HEK293 (cell line): ENCODE data around the gene DENND1A.
A peak's percentile ranks its signal among the peaks of the same experiment; 100 is the strongest.

ENCODE experiments used
- FEZF1 ChIP-seq: fragments of 450-650 bp; formaldehyde crosslinking; IDR thresholded peaks from 2 replicates; pipeline ENCODE4 v1.5.1; 2016; ENCODE audit warnings: missing biosample characterization, missing genetic modification characterization
- HOXA7 ChIP-seq: sonication (generic); formaldehyde crosslinking; IDR thresholded peaks from 2 replicates; pipeline ENCODE4 v1.8.1; 2022; ENCODE audit warnings: missing genetic modification reagents, borderline replicate concordance
- HOXD13 ChIP-seq: sonication (generic); formaldehyde crosslinking; IDR thresholded peaks from 2 replicates; pipeline ENCODE4 v1.8.0; 2022; ENCODE audit warnings: missing genetic modification reagents, borderline replicate concordance
- INSM2 ChIP-seq: fragments of 450-650 bp; formaldehyde crosslinking; IDR thresholded peaks from 2 replicates; pipeline ENCODE4 v1.5.1; 2016; ENCODE audit warnings: missing biosample characterization, missing genetic modification characterization
- KLF8 ChIP-seq: fragments of 450-650 bp; formaldehyde crosslinking; IDR thresholded peaks from 2 replicates; pipeline ENCODE4 v1.5.1; 2016; ENCODE audit warnings: missing biosample characterization, missing genetic modification characterization
- SALL2 ChIP-seq: fragments of 450-650 bp; formaldehyde crosslinking; IDR thresholded peaks from 2 replicates; pipeline ENCODE4 v1.5.0; 2017; ENCODE audit warnings: missing biosample characterization, mild to moderate bottlenecking, missing genetic modification characterization, borderline replicate concordance
- SCRT2 ChIP-seq: fragments of 450-650 bp; formaldehyde crosslinking; IDR thresholded peaks from 2 replicates; pipeline ENCODE4 v1.5.1; 2016; ENCODE audit warnings: missing biosample characterization, missing genetic modification characterization
- ZBTB10 ChIP-seq: fragments of 450-650 bp; formaldehyde crosslinking; IDR thresholded peaks from 2 replicates; pipeline ENCODE4 v1.5.1; 2016; ENCODE audit warnings: missing biosample characterization, missing genetic modification characterization
- ZBTB48 ChIP-seq: fragments of 450-650 bp; formaldehyde crosslinking; IDR thresholded peaks from 2 replicates; pipeline ENCODE4 v1.5.1; 2016; ENCODE audit warnings: missing biosample characterization, missing genetic modification characterization
- ZFP41 ChIP-seq: fragments of 450-650 bp; formaldehyde crosslinking; IDR thresholded peaks from 2 replicates; pipeline ENCODE4 v1.5.1; 2016; ENCODE audit warnings: missing biosample characterization, missing genetic modification characterization, borderline replicate concordance
- ZNF10 ChIP-seq: fragments of 450-650 bp; formaldehyde crosslinking; IDR thresholded peaks from 2 replicates; pipeline ENCODE4 v1.5.1; 2017; ENCODE audit warnings: missing biosample characterization, missing genetic modification characterization
- ZNF175 ChIP-seq: fragments of 450-650 bp; formaldehyde crosslinking; IDR thresholded peaks from 2 replicates; pipeline ENCODE4 v1.5.1; 2016; ENCODE audit warnings: missing biosample characterization, missing genetic modification characterization
- ZNF24 ChIP-seq: fragments of 450-650 bp; formaldehyde crosslinking; IDR thresholded peaks from 2 replicates; pipeline ENCODE4 v1.5.1; 2016; ENCODE audit warnings: missing biosample characterization, missing genetic modification characterization
- ZNF449 ChIP-seq: fragments of 450-650 bp; formaldehyde crosslinking; IDR thresholded peaks from 2 replicates; pipeline ENCODE4 v1.5.1; 2017; ENCODE audit warnings: missing biosample characterization, mild to moderate bottlenecking, missing genetic modification characterization, moderate library complexity
- ZNF473 ChIP-seq: fragments of 450-650 bp; formaldehyde crosslinking; IDR thresholded peaks from 2 replicates; pipeline ENCODE4 v1.5.1; 2017; ENCODE audit warnings: missing biosample characterization, missing genetic modification characterization
- ZNF501 ChIP-seq: fragments of 450-650 bp; formaldehyde crosslinking; IDR thresholded peaks from 2 replicates; pipeline ENCODE4 v1.5.1; 2016; ENCODE audit warnings: missing biosample characterization, missing genetic modification characterization
- ZNF521 ChIP-seq: fragments of 450-650 bp; formaldehyde crosslinking; IDR thresholded peaks from 2 replicates; pipeline ENCODE4 v1.5.1; 2017; ENCODE audit warnings: missing biosample characterization, mild to moderate bottlenecking, missing genetic modification characterization
- ZNF555 ChIP-seq: fragments of 450-650 bp; formaldehyde crosslinking; conservative IDR thresholded peaks from 2 replicates; pipeline ENCODE4 v1.5.1; 2017; ENCODE audit warnings: missing biosample characterization, mild to moderate bottlenecking, missing genetic modification characterization, inconsistent platforms
- ZNF596 ChIP-seq: fragments of 450-650 bp; IDR thresholded peaks from 2 replicates; pipeline ENCODE4 v1.5.0; 2018; ENCODE audit warnings: missing biosample characterization, mild to moderate bottlenecking, missing genetic modification characterization, moderate library complexity
- ZNF610 ChIP-seq: fragments of 450-650 bp; formaldehyde crosslinking; IDR thresholded peaks from 2 replicates; pipeline ENCODE4 v1.5.1; 2016; ENCODE audit warnings: missing biosample characterization, missing genetic modification characterization, borderline replicate concordance
- ZNF660 ChIP-seq: fragments of 450-650 bp; IDR thresholded peaks from 2 replicates; pipeline ENCODE4 v1.5.1; 2018; ENCODE audit warnings: missing biosample characterization, mild to moderate bottlenecking, missing genetic modification characterization
- ZNF701 ChIP-seq: fragments of 450-650 bp; formaldehyde crosslinking; IDR thresholded peaks from 2 replicates; pipeline ENCODE4 v1.5.1; 2016; ENCODE audit warnings: missing biosample characterization, missing genetic modification characterization
- ZNF707 ChIP-seq: fragments of 450-650 bp; formaldehyde crosslinking; IDR thresholded peaks from 2 replicates; pipeline ENCODE4 v1.5.1; 2016; ENCODE audit warnings: missing biosample characterization, missing genetic modification characterization
- ZNF76 ChIP-seq: fragments of 450-650 bp; formaldehyde crosslinking; IDR thresholded peaks from 2 replicates; pipeline ENCODE4; 2016; ENCODE audit warnings: low read depth, missing biosample characterization, missing genetic modification characterization, borderline replicate concordance
- ZNF777 ChIP-seq: fragments of 450-650 bp; formaldehyde crosslinking; IDR thresholded peaks from 2 replicates; pipeline ENCODE4 v1.5.1; 2017; ENCODE audit warnings: missing biosample characterization, missing genetic modification characterization, borderline replicate concordance
- ZNF792 ChIP-seq: fragments of 450-650 bp; formaldehyde crosslinking; IDR thresholded peaks from 2 replicates; pipeline ENCODE4 v1.5.1; 2016; ENCODE audit warnings: missing biosample characterization, missing genetic modification characterization
- ZSCAN30 ChIP-seq: fragments of 450-650 bp; IDR thresholded peaks from 2 replicates; pipeline ENCODE4 v1.5.1; 2018; ENCODE audit warnings: missing biosample characterization, mild to moderate bottlenecking, missing genetic modification characterization, moderate library complexity
- ZXDB ChIP-seq: fragments of 450-650 bp; formaldehyde crosslinking; IDR thresholded peaks from 2 replicates; pipeline ENCODE4 v1.5.1; 2016; ENCODE audit warnings: missing biosample characterization, missing genetic modification characterization
- TF ChIP-seq, protein P1 (sequence below): fragments of 450-650 bp; formaldehyde crosslinking; IDR thresholded peaks from 2 replicates; pipeline ENCODE4 v1.5.1; 2016; ENCODE audit warnings: missing biosample characterization, missing genetic modification characterization
- TF ChIP-seq, protein P2 (sequence below): fragments of 450-650 bp; formaldehyde crosslinking; IDR thresholded peaks from 2 replicates; pipeline ENCODE4 v1.5.1; 2017; ENCODE audit warnings: missing biosample characterization, missing genetic modification characterization

DENND1A gene

DNA sequence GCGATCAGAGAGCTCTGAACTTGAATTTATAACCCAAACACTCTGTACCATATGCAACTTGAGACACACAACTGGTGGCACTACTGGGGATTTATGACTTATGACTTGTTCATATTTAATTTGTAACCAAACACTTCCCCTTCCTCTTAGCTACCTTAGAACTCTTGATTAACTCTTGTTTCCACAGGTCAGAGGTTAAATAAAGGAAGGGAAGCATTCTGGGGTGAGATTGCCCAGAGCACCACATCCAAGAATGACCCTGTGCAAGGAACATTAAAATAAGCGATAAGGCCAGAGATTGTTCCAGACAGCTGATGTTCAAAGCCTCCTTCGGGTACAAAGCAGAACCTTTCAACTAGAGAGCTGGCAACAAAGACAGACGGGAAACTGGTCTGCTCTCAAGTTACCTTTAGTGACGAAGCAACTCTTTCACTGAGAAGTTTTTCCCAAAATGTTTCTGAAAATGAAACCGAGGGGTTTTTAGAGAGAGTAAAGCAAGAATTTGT lies 242.6 kb downstream of the DENND1A start (continued):
- TF ChIP-seq ZNF175 (tag by site-specific recombination) (no peak), ZNF24 (tag by site-specific recombination) (peak; percentile 90), ZBTB10 (tag by site-specific recombination) (no peak), ZBTB48 (tag by site-specific recombination) (no peak), ZNF660 (tag by site-specific recombination) (no peak), ZNF596 (peak; percentile 37; the same call in 1 of the 2 replicates), ZNF792 (tag by site-specific recombination) (no peak), FEZF1 (tag by site-specific recombination) (peak; percentile 98), ZNF555 (tag by site-specific recombination) (no peak), HOXD13 (CRISPR knock-in tag) (no peak), ZNF449 (tag by site-specific recombination) (peak; percentile 37; the same call in 1 of the 2 replicates), ZNF10 (no peak), ZFP41 (tag by site-specific recombination) (no peak), ZNF701 (tag by site-specific recombination) (no peak), ZNF707 (tag by site-specific recombination) (no peak), ZNF501 (tag by site-specific recombination) (0 out of 2 replicates have a peak, but pooled peaks have one; percentile 43), ZNF777 (tag by site-specific recombination) (no peak), KLF8 (tag by site-specific recombination) (peak; percentile 81), ZNF473 (tag by site-specific recombination) (no peak), SCRT2 (tag by site-specific recombination) (peak; percentile 91), ZXDB (tag by site-specific recombination) (peak; percentile 93), INSM2 (tag by site-specific recombination) (peak; percentile 92), ZNF76 (tag by site-specific recombination) (peak; percentile 68; the same call in 1 of the 2 replicates), ZNF610 (tag by site-specific recombination) (0 out of 2 replicates have a peak, but pooled peaks have one; percentile 33), SALL2 (tag by site-specific recombination) (no peak), ZSCAN30 (tag by site-specific recombination) (peak; percentile 81; the same call in 1 of the 2 replicates), ZNF521 (tag by site-specific recombination) (no peak), HOXA7 (CRISPR knock-in tag) (no peak)
- TF ChIP-seq, protein P1, sequence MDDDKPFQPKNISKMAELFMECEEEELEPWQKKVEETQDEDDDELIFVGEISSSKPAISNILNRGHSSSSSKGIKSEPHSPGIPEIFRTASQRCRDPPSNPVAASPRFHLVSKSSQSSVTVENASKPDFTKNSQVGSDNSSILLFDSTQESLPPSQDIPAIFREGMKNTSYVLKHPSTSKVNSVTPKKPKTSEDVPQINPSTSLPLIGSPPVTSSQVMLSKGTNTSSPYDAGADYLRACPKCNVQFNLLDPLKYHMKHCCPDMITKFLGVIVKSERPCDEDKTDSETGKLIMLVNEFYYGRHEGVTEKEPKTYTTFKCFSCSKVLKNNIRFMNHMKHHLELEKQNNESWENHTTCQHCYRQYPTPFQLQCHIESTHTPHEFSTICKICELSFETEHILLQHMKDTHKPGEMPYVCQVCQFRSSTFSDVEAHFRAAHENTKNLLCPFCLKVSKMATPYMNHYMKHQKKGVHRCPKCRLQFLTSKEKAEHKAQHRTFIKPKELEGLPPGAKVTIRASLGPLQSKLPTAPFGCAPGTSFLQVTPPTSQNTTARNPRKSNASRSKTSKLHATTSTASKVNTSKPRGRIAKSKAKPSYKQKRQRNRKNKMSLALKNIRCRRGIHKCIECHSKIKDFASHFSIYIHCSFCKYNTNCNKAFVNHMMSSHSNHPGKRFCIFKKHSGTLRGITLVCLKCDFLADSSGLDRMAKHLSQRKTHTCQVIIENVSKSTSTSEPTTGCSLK (tag by site-specific recombination), result no peak
- TF ChIP-seq, protein P2, sequence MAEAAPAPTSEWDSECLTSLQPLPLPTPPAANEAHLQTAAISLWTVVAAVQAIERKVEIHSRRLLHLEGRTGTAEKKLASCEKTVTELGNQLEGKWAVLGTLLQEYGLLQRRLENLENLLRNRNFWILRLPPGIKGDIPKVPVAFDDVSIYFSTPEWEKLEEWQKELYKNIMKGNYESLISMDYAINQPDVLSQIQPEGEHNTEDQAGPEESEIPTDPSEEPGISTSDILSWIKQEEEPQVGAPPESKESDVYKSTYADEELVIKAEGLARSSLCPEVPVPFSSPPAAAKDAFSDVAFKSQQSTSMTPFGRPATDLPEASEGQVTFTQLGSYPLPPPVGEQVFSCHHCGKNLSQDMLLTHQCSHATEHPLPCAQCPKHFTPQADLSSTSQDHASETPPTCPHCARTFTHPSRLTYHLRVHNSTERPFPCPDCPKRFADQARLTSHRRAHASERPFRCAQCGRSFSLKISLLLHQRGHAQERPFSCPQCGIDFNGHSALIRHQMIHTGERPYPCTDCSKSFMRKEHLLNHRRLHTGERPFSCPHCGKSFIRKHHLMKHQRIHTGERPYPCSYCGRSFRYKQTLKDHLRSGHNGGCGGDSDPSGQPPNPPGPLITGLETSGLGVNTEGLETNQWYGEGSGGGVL (tag by site-specific recombination), result no peak
